Transverse colon (tissue), 4 donors: ENCODE measurements around the gene GPR15.

Experiments used
- CTCF ChIP-seq, 5 experiments: fragments of 200-600 bp in 3 of 5; fragments of 450-650 bp in 2 of 5; sonication (generic) in 3 of 5; IDR thresholded peaks; 1 replicate in 2 of 5; 2 replicates in 3 of 5; pipeline ENCODE4 v1.5.1; 2016 to 2017; ENCODE audit warnings: antibody characterized with exemption in 5 of 5, inconsistent platforms in 3 of 5, mild to moderate bottlenecking in 2 of 5, moderate library complexity in 1 of 5
- EP300 ChIP-seq: sonication (generic); formaldehyde crosslinking; IDR thresholded peaks from one replicate; pipeline ENCODE4 v1.6.1; 2017; ENCODE audit warnings: antibody characterized with exemption, low read depth
- POLR2A ChIP-seq: fragments of 450-650 bp; IDR thresholded peaks from one replicate; pipeline ENCODE4 v1.6.1; 2016; ENCODE audit warnings: antibody characterized with exemption, mild to moderate bottlenecking, moderate library complexity
- POLR2AphosphoS5 ChIP-seq, 3 donors: sonication (generic); formaldehyde crosslinking; IDR thresholded peaks; one replicate each; pipeline ENCODE4 v1.6.1; 2016; ENCODE audit warnings: antibody characterized with exemption in 3 of 3

DNA sequence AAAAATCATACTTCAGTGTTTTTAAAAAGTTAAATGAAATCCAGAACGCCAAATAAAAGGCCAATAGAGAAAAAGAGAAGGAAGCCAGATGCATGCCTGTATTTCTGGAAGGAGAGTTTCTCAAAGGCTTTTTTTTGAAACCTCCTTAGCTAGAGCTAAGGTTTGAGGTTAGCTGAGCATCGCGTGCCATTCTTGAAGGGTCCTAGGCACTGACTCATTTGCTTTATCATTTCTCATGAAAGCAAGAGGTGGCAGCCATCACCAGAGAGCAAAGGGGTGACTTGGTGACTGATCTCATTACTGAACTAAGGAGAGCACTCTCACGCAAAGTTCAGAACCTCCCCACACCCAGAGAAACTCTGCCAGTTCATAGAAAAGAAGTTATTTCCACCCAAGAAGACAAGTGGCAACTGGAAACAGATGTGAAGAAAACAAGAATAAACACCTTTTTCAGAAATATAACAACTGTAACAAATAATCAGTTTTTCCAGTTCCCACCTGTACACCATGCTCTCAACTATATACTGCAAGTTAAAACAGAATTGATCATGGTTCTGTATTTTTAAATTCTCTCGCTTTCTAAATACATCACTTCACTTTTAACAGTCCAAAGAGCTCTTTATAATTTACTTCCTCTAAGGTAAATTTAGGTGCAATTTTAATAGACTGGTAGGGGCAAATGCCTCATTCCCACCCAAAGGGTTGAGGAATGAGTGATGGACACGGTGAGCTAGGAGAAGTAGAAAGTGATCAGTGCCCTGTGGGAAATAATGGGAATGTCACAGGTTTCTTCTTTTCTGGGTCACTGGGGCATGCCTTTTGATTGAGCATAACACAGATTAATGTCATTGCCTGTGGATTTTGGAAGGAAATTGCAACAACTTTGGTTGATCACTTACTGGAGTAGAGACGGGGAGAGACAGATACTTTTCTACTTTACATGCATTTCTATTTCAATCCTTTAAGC, 24.7 kb downstream of the GPR15 start:
- TF ChIP-seq EP300 (no peak), CTCF (IDR thresholded peaks at IDR 0.05) (no peak), POLR2A (no peak), POLR2AphosphoS5 (IDR thresholded peaks at IDR 0.05) (no peak)
